Endothelial cell of umbilical vein (primary cell): ENCODE measurements around the gene NHERF2. TPM values are rescaled to one million over a fixed set of nuclear protein-coding genes. Genes with fewer than 3 reads are reported as not detected.

Experiments
- BruUV-seq: library from RNA; stranded (reverse); fragments of 400-500 nt; replicated peaks from 2 replicates; lab custom pipeline; 2021; lab: Mats Ljungman, UMichigan
- CTCF ChIA-PET: fragments of 300-600, 350-600 bp; sonication (Branson Sonifier 250); formaldehyde crosslinking; loops from one replicate; lab custom pipeline; 2021; ENCODE audit warnings: antibody characterized with exemption, inconsistent platforms; lab: Charles Lee
- POLR2A ChIA-PET: fragments of 300-600, 350-600 bp; sonication (Branson Sonifier 250); formaldehyde crosslinking; loops from one replicate; lab custom pipeline; 2021; ENCODE audit warnings: antibody characterized with exemption, inconsistent platforms; lab: Charles Lee
- DNase-seq: peaks from one replicate; pipeline ENCODE4 v3.0.0-alpha.2; 2011; ENCODE audit warnings: low read depth, low spot score
- FAIRE-seq: peaks from 2 replicates; lab custom pipeline; 2011; peaks lifted over from hg19 to GRCh38; lab: Jason Lieb, UNC
- H2AFZ ChIP-seq: 2 replicates; pipeline ENCODE4 v1.6.0; 2012; ENCODE audit warnings: low read depth, low read length, control low read depth, inconsistent platforms
- H3K27ac ChIP-seq: 2 replicates; pipeline ENCODE4 v1.5.1; 2011; ENCODE audit warnings: low read depth, mild to moderate bottlenecking, control low read depth, low read length, moderate library complexity; ENCODE audit not compliant: insufficient read depth
- H3K27me3 ChIP-seq, 2 experiments: 2 replicates each; pipeline versions ENCODE4 v1.6.0 to v1.6.1; 2011; ENCODE audit warnings: low read length in 2 of 2, mixed read lengths in 1 of 2; ENCODE audit not compliant: control insufficient read depth in 2 of 2, insufficient read depth in 2 of 2
- H3K36me3 ChIP-seq, 2 experiments: 2 replicates in 1 of 2; 3 replicates in 1 of 2; pipeline ENCODE4 v1.5.1; 2011; ENCODE audit warnings: low read length in 2 of 2, mild to moderate bottlenecking in 1 of 2, moderate library complexity in 1 of 2; ENCODE audit not compliant: control insufficient read depth in 2 of 2, insufficient read depth in 2 of 2; ENCODE audit errors: extremely low read depth in 1 of 2
- H3K4me1 ChIP-seq: 3 replicates; pipeline ENCODE4 v1.5.1; 2011; ENCODE audit warnings: mild to moderate bottlenecking, low read length; ENCODE audit not compliant: control insufficient read depth, insufficient read depth; ENCODE audit errors: extremely low read depth
- H3K4me2 ChIP-seq: 2 replicates; pipeline ENCODE4 v1.6.1; 2011; ENCODE audit warnings: low read length, control low read depth, mixed read lengths; ENCODE audit not compliant: insufficient read depth
- H3K4me3 ChIP-seq, 3 experiments: fragments of 200-600 bp in 1 of 3; sonication (generic), shearing (Covaris generic) in 1 of 3; replicated peaks in 1 of 3; 2 replicates each; pipeline ENCODE4 v1.5.1; 2011 to 2016; ENCODE audit warnings: control low read depth in 3 of 3, low read length in 3 of 3, mild to moderate bottlenecking in 2 of 3, inconsistent platforms in 1 of 3, low read depth in 1 of 3, moderate library complexity in 1 of 3; ENCODE audit not compliant: insufficient read depth in 1 of 3
- H3K79me2 ChIP-seq: 2 replicates; pipeline ENCODE4 v1.6.0; 2012; ENCODE audit warnings: low read length, inconsistent platforms; ENCODE audit not compliant: control insufficient read depth, insufficient read depth
- H3K9ac ChIP-seq: replicated peaks from 2 replicates; pipeline ENCODE3; 2011; ENCODE audit warnings: low read length, control low read depth; ENCODE audit not compliant: insufficient read depth; ENCODE audit errors: extremely low read depth
- H3K9me1 ChIP-seq: replicated peaks from 3 replicates; pipeline ENCODE4 v1.6.0; 2011; ENCODE audit warnings: mild to moderate bottlenecking, low read length; ENCODE audit not compliant: control insufficient read depth, insufficient read depth; ENCODE audit errors: extremely low read depth
- H3K9me3 ChIP-seq: replicated peaks from 2 replicates; pipeline ENCODE4 v1.5.1; 2012; ENCODE audit warnings: low read length, inconsistent platforms; ENCODE audit not compliant: control insufficient read depth, insufficient read depth
- H4K20me1 ChIP-seq: replicated peaks from 2 replicates; pipeline ENCODE3; 2011; ENCODE audit warnings: mild to moderate bottlenecking, low read length; ENCODE audit not compliant: control insufficient read depth, insufficient read depth; ENCODE audit errors: extremely low read depth
- CTCF ChIP-seq, 2 donors: IDR thresholded peaks; 1 replicate in 1 of 2; 2 replicates in 1 of 2; pipeline ENCODE4 v1.5.1; 2011; ENCODE audit warnings: low read length in 2 of 2, mild to moderate bottlenecking in 2 of 2, moderate library complexity in 2 of 2, control low read depth in 1 of 2, inconsistent platforms in 1 of 2, low read depth in 1 of 2; ENCODE audit not compliant: insufficient read depth in 1 of 2; ENCODE audit errors: extremely low read depth in 1 of 2
- EZH2 ChIP-seq: IDR thresholded peaks from 2 replicates; pipeline ENCODE4 v1.6.1; 2012; ENCODE audit warnings: borderline replicate concordance, low read depth, mild to moderate bottlenecking, moderate library complexity, low read length, inconsistent platforms; ENCODE audit not compliant: severe bottlenecking
- FOS ChIP-seq: IDR thresholded peaks from 2 replicates; pipeline ENCODE4 v1.6.1; 2011; ENCODE audit warnings: mild to moderate bottlenecking, low read length, moderate library complexity, borderline replicate concordance; ENCODE audit not compliant: insufficient read depth
- GATA2 ChIP-seq: IDR thresholded peaks from 2 replicates; pipeline ENCODE4 v1.7.0; 2011; ENCODE audit warnings: low read depth, mild to moderate bottlenecking, moderate library complexity, mixed read lengths, low read length; ENCODE audit not compliant: insufficient read length, insufficient read depth
- JUN ChIP-seq: IDR thresholded peaks from 2 replicates; pipeline ENCODE4 v1.6.1; 2011; ENCODE audit warnings: borderline replicate concordance, low read depth; ENCODE audit not compliant: insufficient read length, insufficient read depth
- MYC ChIP-seq: IDR thresholded peaks from one replicate; pipeline ENCODE4 v1.6.1; 2011; ENCODE audit warnings: mild to moderate bottlenecking, low read depth, low read length
- POLR2A ChIP-seq: IDR thresholded peaks from 2 replicates; pipeline ENCODE4 v1.6.1; 2012; ENCODE audit warnings: low read depth, mild to moderate bottlenecking, control low read depth, low read length
- POLR2AphosphoS5 ChIP-seq: IDR thresholded peaks from 2 replicates; pipeline ENCODE4 v1.6.1; 2012; ENCODE audit warnings: low read depth, mild to moderate bottlenecking, control low read depth, low read length, moderate library complexity; ENCODE audit not compliant: insufficient read depth
- dilution Hi-C: fragments of 300-500 bp; cut with MboI; formaldehyde crosslinking; loops from one replicate; pipeline ENCODE4 v1.15.0; 2019; ENCODE audit warnings: low sequenced_read_pairs; ENCODE audit not compliant: extremely low pct_ligation_motif_present
- intact Hi-C: fragments of 100-400 bp; cut with micrococcal nuclease; formaldehyde crosslinking; loops from one replicate; pipeline ENCODE4 v1.10.0; 2022
- polyA plus RNA-seq, 4 experiments: library from polyadenylated mRNA; depleted of rRNA in 3 of 4; stranded (reverse) in 3 of 4; unstranded in 1 of 4; fragments of >200 nt; gene quantifications; 2 replicates each; pipeline versions ENCODE4 v1.2.1 to v1.2.3, GENCODE V29; 2011 to 2012; ENCODE audit warnings: missing spikeins in 1 of 4
- total RNA-seq: library from RNA; stranded (reverse); gene quantifications from 2 replicates; pipeline ENCODE4 v1.2.3, GENCODE V29; 2021
- TF ChIP-seq, protein P1 (sequence below): IDR thresholded peaks from 2 replicates; pipeline ENCODE4 v1.6.1; 2011; ENCODE audit not compliant: insufficient read depth, insufficient read length

NHERF2 gene
- total and polyA plus RNA-seq, 2 donors (not counting 3 experiments of a cell fraction or from before 2014, with no cell fraction given) = 65.2 to 71.2 TPM

DNA sequence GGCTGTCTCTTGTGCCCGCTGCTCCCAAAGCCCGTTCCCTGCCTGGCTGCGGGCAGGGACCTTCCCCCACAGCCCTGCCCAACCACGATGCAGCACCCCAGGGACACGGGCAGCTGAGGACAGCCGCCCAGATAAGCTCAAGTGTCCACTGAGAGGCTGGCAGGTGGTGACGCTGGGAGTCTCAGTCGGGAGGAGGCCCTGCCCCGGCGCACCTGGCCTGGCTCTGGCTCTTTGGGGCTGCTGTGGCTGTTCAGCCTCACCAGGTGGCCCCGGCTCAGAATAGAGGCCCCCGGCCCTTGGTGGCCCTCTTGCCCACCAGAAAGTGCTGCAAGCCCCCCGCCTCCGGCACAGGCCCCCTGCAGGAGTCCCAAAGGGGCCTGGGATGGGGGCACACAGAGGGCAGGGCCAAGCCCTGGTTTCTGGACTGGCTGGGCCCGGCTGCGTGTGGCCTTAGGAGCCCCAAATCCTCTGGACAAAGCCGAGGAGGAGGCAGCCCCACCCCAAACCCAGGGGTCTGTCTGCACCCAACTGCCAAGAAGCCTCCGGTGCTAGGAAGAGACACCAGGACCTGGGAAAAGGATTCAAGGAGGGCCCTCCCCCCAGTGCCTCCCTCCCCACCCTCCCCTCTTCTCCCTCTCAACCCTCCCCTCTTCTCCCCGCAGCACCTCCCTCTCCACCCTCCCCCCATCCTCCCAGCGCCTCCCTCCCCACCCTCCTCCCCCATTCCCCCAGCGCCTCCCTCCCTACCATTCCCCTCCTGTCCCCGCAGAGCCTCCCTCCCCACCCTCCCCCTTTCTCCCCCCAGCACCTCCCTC lies 15.7 kb downstream of the NHERF2 start:
- H3K27ac ChIP-seq = no peak overlapping the region
- H3K9me3 ChIP-seq = no peaks in the 10 kb centered on the region
- no peak overlapping the region for H2AFZ ChIP-seq
- H3K9me1 ChIP-seq = no peaks in the 10 kb centered on the region
- no peaks in the 10 kb centered on the region for H3K27me3 ChIP-seq
- no peaks in the 10 kb centered on the region for H3K79me2 ChIP-seq
- dilution Hi-C loops = loop anchor here (25.0 kb wide), 1 partner anchor 120 kb away; the partner anchor contains the start of gene TRAF7
- no peak overlapping the region for H3K4me2 ChIP-seq
- H3K4me1 ChIP-seq = peaks cover 27% of the 10 kb centered on the region
- FAIRE-seq (no peak), DNase-seq (no peak)
- TF ChIP-seq FOS (no peak), POLR2AphosphoS5 (no peak), GATA2 (no peak), EZH2 (no peak), MYC (no peak), JUN (no peak), CTCF (IDR thresholded peaks at IDR 0.05; ENCODE audit: extremely low read depth in 1 of 2, insufficient read depth in 1 of 2, low read depth in 1 of 2, low read length in 2 of 2) (no peak), POLR2A (no peak)
- TF ChIP-seq, protein P1, sequence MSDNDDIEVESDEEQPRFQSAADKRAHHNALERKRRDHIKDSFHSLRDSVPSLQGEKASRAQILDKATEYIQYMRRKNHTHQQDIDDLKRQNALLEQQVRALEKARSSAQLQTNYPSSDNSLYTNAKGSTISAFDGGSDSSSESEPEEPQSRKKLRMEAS = no peak
- intact Hi-C loops = no loop called here
- no peak overlapping the region for H3K4me3 ChIP-seq
- ChIA-PET POLR2A (no interaction called here), CTCF (interaction anchor here (3.2 kb wide), 1 partner anchor 10 kb away, joined by 20 read pairs; no protein-coding TSS in a partner anchor)
- H3K9ac ChIP-seq = no peak overlapping the region
- H4K20me1 ChIP-seq = no peaks in the 10 kb centered on the region
- BruUV-seq = no TSS peak
- peaks cover 0 to 6% of the 10 kb centered on the region in 2 experiments for H3K36me3 ChIP-seq
